Measurements from ENCODE around the gene RIMS4.

GRCh38 chr20:44839481-44839880, 29.1 kb upstream of the RIMS4 start:
- no peak for TF ChIP-seq POLR2A (IDR thresholded peaks at IDR 0.05)
- TF ChIP-seq, protein P1, sequence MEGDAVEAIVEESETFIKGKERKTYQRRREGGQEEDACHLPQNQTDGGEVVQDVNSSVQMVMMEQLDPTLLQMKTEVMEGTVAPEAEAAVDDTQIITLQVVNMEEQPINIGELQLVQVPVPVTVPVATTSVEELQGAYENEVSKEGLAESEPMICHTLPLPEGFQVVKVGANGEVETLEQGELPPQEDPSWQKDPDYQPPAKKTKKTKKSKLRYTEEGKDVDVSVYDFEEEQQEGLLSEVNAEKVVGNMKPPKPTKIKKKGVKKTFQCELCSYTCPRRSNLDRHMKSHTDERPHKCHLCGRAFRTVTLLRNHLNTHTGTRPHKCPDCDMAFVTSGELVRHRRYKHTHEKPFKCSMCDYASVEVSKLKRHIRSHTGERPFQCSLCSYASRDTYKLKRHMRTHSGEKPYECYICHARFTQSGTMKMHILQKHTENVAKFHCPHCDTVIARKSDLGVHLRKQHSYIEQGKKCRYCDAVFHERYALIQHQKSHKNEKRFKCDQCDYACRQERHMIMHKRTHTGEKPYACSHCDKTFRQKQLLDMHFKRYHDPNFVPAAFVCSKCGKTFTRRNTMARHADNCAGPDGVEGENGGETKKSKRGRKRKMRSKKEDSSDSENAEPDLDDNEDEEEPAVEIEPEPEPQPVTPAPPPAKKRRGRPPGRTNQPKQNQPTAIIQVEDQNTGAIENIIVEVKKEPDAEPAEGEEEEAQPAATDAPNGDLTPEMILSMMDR (IDR thresholded peaks at IDR 0.05), result no peak
- TF ChIP-seq POLR2AphosphoS5 (IDR thresholded peaks at IDR 0.05), result no peak
